CD14-positive monocyte (primary cell): ENCODE measurements around the gene RPTOR. TPM values are rescaled to one million over a fixed set of nuclear protein-coding genes. Genes with fewer than 3 reads are reported as not detected.
A peak's percentile ranks its signal among the peaks of the same experiment; 100 is the strongest.

Source experiments
- DNase-seq, 3 donors: peaks; one replicate each; pipeline ENCODE4 v3.0.0-alpha.2; 2011 to 2022
- H2AFZ ChIP-seq: 2 replicates; pipeline ENCODE4 v1.6.0; 2012; ENCODE audit warnings: mild to moderate bottlenecking, low read depth, low read length, inconsistent platforms; ENCODE audit not compliant: insufficient read depth, poor library complexity, severe bottlenecking
- H3K27ac ChIP-seq, 2 donors: 1 replicate in 1 of 2; 2 replicates in 1 of 2; pipeline ENCODE4 v1.5.1; 2012 to 2013; ENCODE audit warnings: low read length in 2 of 2, control low read depth in 1 of 2, inconsistent platforms in 1 of 2, low read depth in 1 of 2, mild to moderate bottlenecking in 1 of 2
- H3K27me3 ChIP-seq, 2 donors: one replicate each; pipeline versions ENCODE4 v1.6.0 to v1.6.1; 2011 to 2013; ENCODE audit warnings: low read length in 2 of 2; ENCODE audit not compliant: control insufficient read depth in 2 of 2, insufficient read depth in 2 of 2
- H3K36me3 ChIP-seq, 2 donors: replicated peaks in 1 of 2; 1 replicate in 1 of 2; 2 replicates in 1 of 2; pipeline versions ENCODE4 v1.5.1 to v1.6.1; 2012 to 2013; ENCODE audit warnings: low read length in 2 of 2, control low read depth in 1 of 2, inconsistent platforms in 1 of 2, mild to moderate bottlenecking in 1 of 2; ENCODE audit not compliant: insufficient read depth in 2 of 2, control insufficient read depth in 1 of 2
- H3K4me1 ChIP-seq, 2 donors: 1 replicate in 1 of 2; 2 replicates in 1 of 2; pipeline versions ENCODE4 v1.5.1 to v1.6.1; 2012 to 2013; ENCODE audit warnings: low read length in 2 of 2, control low read depth in 1 of 2, inconsistent platforms in 1 of 2, mild to moderate bottlenecking in 1 of 2, moderate library complexity in 1 of 2; ENCODE audit not compliant: insufficient read depth in 2 of 2, control insufficient read depth in 1 of 2
- H3K4me2 ChIP-seq: replicated peaks from 2 replicates; pipeline ENCODE3; 2012; ENCODE audit warnings: low read length, moderate library complexity, mild to moderate bottlenecking; ENCODE audit not compliant: poor library complexity, severe bottlenecking; ENCODE audit errors: extremely low read depth
- H3K4me3 ChIP-seq, 3 experiments: fragments of 200-600 bp in 1 of 3; sonication (generic) in 1 of 3; replicated peaks in 1 of 3; 1 replicate in 2 of 3; 2 replicates in 1 of 3; pipeline ENCODE4 v1.5.1; 2011 to 2013; ENCODE audit warnings: low read length in 3 of 3, mild to moderate bottlenecking in 3 of 3, control low read depth in 2 of 3, low read depth in 2 of 3, inconsistent platforms in 1 of 3, moderate library complexity in 1 of 3
- H3K79me2 ChIP-seq: 2 replicates; pipeline ENCODE4 v1.6.0; 2012; ENCODE audit warnings: mild to moderate bottlenecking, control low read depth, inconsistent platforms, low read length, moderate library complexity; ENCODE audit not compliant: insufficient read depth
- H3K9ac ChIP-seq: 2 replicates; pipeline ENCODE4 v1.6.0; 2017; ENCODE audit warnings: low read length, mild to moderate bottlenecking; ENCODE audit not compliant: insufficient read depth, poor library complexity, severe bottlenecking
- H3K9me3 ChIP-seq, 2 donors: replicated peaks in 1 of 2; 1 replicate in 1 of 2; 2 replicates in 1 of 2; pipeline versions ENCODE4 v1.5.1 to v1.6.1; 2012 to 2013; ENCODE audit warnings: low read length in 2 of 2, control low read depth in 1 of 2; ENCODE audit not compliant: control insufficient read depth in 1 of 2, insufficient read depth in 1 of 2
- H4K20me1 ChIP-seq: 2 replicates; pipeline ENCODE4 v1.6.0; 2012; ENCODE audit warnings: mild to moderate bottlenecking, low read length, control low read depth, moderate library complexity; ENCODE audit not compliant: insufficient read depth
- H3K27ac Mint-ChIP-seq, 7 donors: one replicate each; pipeline ENCODE4 v1.8.0; 2020; ENCODE audit warnings: mild to moderate bottlenecking in 7 of 7, mixed read lengths in 7 of 7, moderate library complexity in 6 of 7, inconsistent platforms in 2 of 7
- H3K27me3 Mint-ChIP-seq, 3 donors: one replicate each; pipeline ENCODE4 v1.8.0; 2021 to 2022; ENCODE audit warnings: low read depth in 3 of 3, mild to moderate bottlenecking in 3 of 3, mixed read lengths in 3 of 3, moderate library complexity in 3 of 3, inconsistent platforms in 1 of 3
- H3K36me3 Mint-ChIP-seq, 2 donors: one replicate each; pipeline ENCODE4 v1.8.0; 2020; ENCODE audit warnings: mixed read lengths in 2 of 2, inconsistent platforms in 1 of 2, mild to moderate bottlenecking in 1 of 2
- H3K4me1 Mint-ChIP-seq: one replicate; pipeline ENCODE4 v1.8.0; 2020; ENCODE audit warnings: mild to moderate bottlenecking, mixed read lengths
- H3K4me3 Mint-ChIP-seq, 2 donors: one replicate each; pipeline ENCODE4 v1.8.0; 2020; ENCODE audit warnings: mild to moderate bottlenecking in 2 of 2, mixed read lengths in 2 of 2, moderate library complexity in 1 of 2
- H3K9me3 Mint-ChIP-seq, 7 donors: one replicate each; pipeline ENCODE4 v1.8.0; 2020 to 2022; ENCODE audit warnings: mixed read lengths in 7 of 7, mild to moderate bottlenecking in 6 of 7, moderate library complexity in 6 of 7, inconsistent platforms in 2 of 7
- WGBS: methylation state at CpG from one replicate; pipeline ENCODE4 v1.1.5; 2013; ENCODE audit warnings: missing lambda C conversion rate; ENCODE audit not compliant: insufficient coverage; 5-methylcytosine and 5-hydroxymethylcytosine counted together
- intact Hi-C, 2 donors: fragments of 100-400 bp; cut with micrococcal nuclease; formaldehyde crosslinking; loops; one replicate each; pipeline versions ENCODE4 v1.15.0 to v1.15.1; 2023
- polyA plus RNA-seq, 3 donors: library from polyadenylated mRNA; depleted of rRNA in 1 of 3; unstranded in 2 of 3; stranded (reverse) in 1 of 3; fragments of 300-500 nt in 2 of 3; fragments of >200 nt in 1 of 3; fragmentation: Illumina TruSeq in 2 of 3; gene quantifications; 1 replicate in 2 of 3; 2 replicates in 1 of 3; pipeline ENCODE4 v1.2.3, GENCODE V29; 2012 to 2021
- TF ChIP-seq, protein P1 (sequence below): fragments of 200-600 bp; IDR thresholded peaks from one replicate; pipeline ENCODE4 v1.8.0; 2022; ENCODE audit warnings: antibody characterized with exemption, mild to moderate bottlenecking

The RPTOR gene
- polyA plus RNA-seq, 3 donors, result 1.1 to 8.7 (median 2.6) TPM

GRCh38 chr17:80981062-80981902, 436.6 kb downstream of the RPTOR start:
- DNase-seq, result peak in 1 of 3 donors; percentile 22
- Histone ChIP-seq H3K27me3 (peaks cover 0 to 3% of the 10 kb centered on the region in 2 donors), H3K79me2 (no peaks in the 10 kb centered on the region), H3K36me3 (no peaks in the 10 kb centered on the region), H4K20me1 (no peaks in the 10 kb centered on the region), H3K4me2 (no peak overlapping the region), H2AFZ (no peak overlapping the region), H3K9ac (no peak overlapping the region), H3K4me1 (peaks cover 1 to 7% of the 10 kb centered on the region in 2 donors), H3K27ac (no peak overlapping the region), H3K4me3 (no peak overlapping the region), H3K9me3 (no peaks in the 10 kb centered on the region)
- H3K27me3 Mint-ChIP-seq, result peaks cover 2 to 15% (median 12%) of the 10 kb centered on the region in 3 donors
- H3K9me3 Mint-ChIP-seq, result peaks cover 0 to 6% (median 0%) of the 10 kb centered on the region in 7 donors
- WGBS, result 9% methylated on average over 60 of the region's 65 CpGs
- peak overlapping the region in 1 of 7 donors; percentile 53 for H3K27ac Mint-ChIP-seq
- H3K4me3 Mint-ChIP-seq, result peak overlapping the region in 1 of 2 donors; percentile 72
- no peaks in the 10 kb centered on the region for H3K36me3 Mint-ChIP-seq
- TF ChIP-seq, protein P1, sequence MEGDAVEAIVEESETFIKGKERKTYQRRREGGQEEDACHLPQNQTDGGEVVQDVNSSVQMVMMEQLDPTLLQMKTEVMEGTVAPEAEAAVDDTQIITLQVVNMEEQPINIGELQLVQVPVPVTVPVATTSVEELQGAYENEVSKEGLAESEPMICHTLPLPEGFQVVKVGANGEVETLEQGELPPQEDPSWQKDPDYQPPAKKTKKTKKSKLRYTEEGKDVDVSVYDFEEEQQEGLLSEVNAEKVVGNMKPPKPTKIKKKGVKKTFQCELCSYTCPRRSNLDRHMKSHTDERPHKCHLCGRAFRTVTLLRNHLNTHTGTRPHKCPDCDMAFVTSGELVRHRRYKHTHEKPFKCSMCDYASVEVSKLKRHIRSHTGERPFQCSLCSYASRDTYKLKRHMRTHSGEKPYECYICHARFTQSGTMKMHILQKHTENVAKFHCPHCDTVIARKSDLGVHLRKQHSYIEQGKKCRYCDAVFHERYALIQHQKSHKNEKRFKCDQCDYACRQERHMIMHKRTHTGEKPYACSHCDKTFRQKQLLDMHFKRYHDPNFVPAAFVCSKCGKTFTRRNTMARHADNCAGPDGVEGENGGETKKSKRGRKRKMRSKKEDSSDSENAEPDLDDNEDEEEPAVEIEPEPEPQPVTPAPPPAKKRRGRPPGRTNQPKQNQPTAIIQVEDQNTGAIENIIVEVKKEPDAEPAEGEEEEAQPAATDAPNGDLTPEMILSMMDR, result peak; percentile 99
- H3K4me1 Mint-ChIP-seq, result peaks cover 6% of the 10 kb centered on the region
- intact Hi-C loops, result loop anchor here (2.0 to 10.0 kb wide), 3 partner anchors 116 to 554 kb away; no protein-coding TSS in a partner anchor

DNA sequence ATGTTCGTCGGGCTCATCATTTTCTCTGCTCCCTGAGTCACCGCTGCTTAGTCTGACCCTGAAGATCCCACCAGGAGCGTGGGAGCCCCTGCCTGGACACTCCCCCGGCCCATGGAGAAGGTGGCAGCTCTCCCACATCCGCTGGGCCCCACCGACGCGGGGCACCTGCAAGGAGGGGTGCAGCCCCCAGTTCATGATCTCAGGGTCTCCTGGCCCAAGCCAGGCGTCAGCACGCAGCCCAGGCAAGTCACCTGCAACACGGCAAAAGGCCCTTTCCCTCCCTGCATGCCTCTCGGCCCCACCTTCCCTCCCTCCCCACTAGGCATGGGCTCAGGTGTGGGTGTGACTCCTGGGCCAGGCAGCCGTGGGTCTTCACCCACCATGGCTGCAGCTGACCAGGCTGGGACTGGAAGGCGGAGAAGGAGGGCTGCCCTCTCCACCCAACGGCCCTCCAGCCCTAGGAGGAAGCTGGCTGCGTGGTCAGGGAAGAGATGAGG, 437.3 kb downstream of the RPTOR start:
- WGBS, result 85% methylated on average over 14 of the region's 17 CpGs
- Histone ChIP-seq H3K27me3 (peaks cover 0 to 3% of the 10 kb centered on the region in 2 donors), H2AFZ (no peak overlapping the region), H3K9me3 (no peaks in the 10 kb centered on the region), H4K20me1 (no peaks in the 10 kb centered on the region), H3K4me3 (no peak overlapping the region), H3K9ac (no peak overlapping the region), H3K79me2 (no peaks in the 10 kb centered on the region), H3K36me3 (no peaks in the 10 kb centered on the region), H3K4me1 (peaks cover 8 to 12% of the 10 kb centered on the region in 2 donors), H3K27ac (no peak overlapping the region), H3K4me2 (no peak overlapping the region)
- DNase-seq, result no peak
- Mint-ChIP-seq H3K4me3 (no peak overlapping the region), H3K4me1 (peaks cover 11% of the 10 kb centered on the region), H3K27ac (peak overlapping the region in 1 of 7 donors; percentile 48), H3K27me3 (peaks cover 2 to 14% (median 11%) of the 10 kb centered on the region in 3 donors), H3K9me3 (peaks cover 0 to 4% (median 0%) of the 10 kb centered on the region in 7 donors), H3K36me3 (no peaks in the 10 kb centered on the region)
- TF ChIP-seq, protein P1, result no peak
- intact Hi-C loops, result loop anchor here (2.0 to 10.0 kb wide), 3 partner anchors 117 to 555 kb away; no protein-coding TSS in a partner anchor
